Stimulated activated CD4-positive, alpha-beta T cell treated with anti-CD3 and anti-CD28 coated beads, Interleukin-1b, Interleukin-23, amount 100 ng/mL, for 48 hours (primary cell): ENCODE results near the gene ARMH3.
"Not testable (repeated sequence)": the region's sequence is repeated elsewhere in the genome, so short reads cannot be mapped to it uniquely, and the experiment has no call there.

Source experiments
- DNase-seq: peaks from one replicate; pipeline ENCODE4 v3.0.0-alpha.2; 2020

The ARMH3 gene

GRCh38 chr10:102045292-102045691 is 10.7 kb downstream of the ARMH3 start:
- DNase-seq = no peak

GRCh38 chr10:102040305-102041050 is 15.5 kb downstream of the ARMH3 start:
- no peak for DNase-seq

GRCh38 chr10:102038410-102038809 is 17.6 kb downstream of the ARMH3 start:
- no peak for DNase-seq

- not testable (repeated sequence) for DNase-seq
These were observed 20.2 kb downstream of the ARMH3 start for GRCh38 chr10:102035807-102036206.

- DNase-seq = no peak
These were observed 22.2 kb downstream of the ARMH3 start for GRCh38 chr10:102033787-102034186.

GRCh38 chr10:102027261-102027660 is 28.7 kb downstream of the ARMH3 start:
- DNase-seq = no peak

GRCh38 chr10:102024799-102025198 is 31.2 kb downstream of the ARMH3 start:
- no peak for DNase-seq

- DNase-seq = no peak
These were observed 35.0 kb downstream of the ARMH3 start for GRCh38 chr10:102020938-102021337.

- no peak for DNase-seq
These were observed 38.7 kb downstream of the ARMH3 start for GRCh38 chr10:102017295-102017694.

GRCh38 chr10:102016416-102016815 is 39.6 kb downstream of the ARMH3 start:
- no peak for DNase-seq

- DNase-seq = no peak
These were observed 45.0 kb downstream of the ARMH3 start for GRCh38 chr10:102010961-102011360.

GRCh38 chr10:102009801-102010425 is 46.1 kb downstream of the ARMH3 start:
- peak; percentile 13 for DNase-seq

GRCh38 chr10:102007796-102008195 is 48.2 kb downstream of the ARMH3 start:
- DNase-seq = no peak

- DNase-seq = not testable (repeated sequence)
These were observed 48.9 kb downstream of the ARMH3 start for GRCh38 chr10:102007031-102007430.

- DNase-seq = no peak
These were observed 51.6 kb downstream of the ARMH3 start for GRCh38 chr10:102004376-102004775.

- DNase-seq = no peak
These were observed 52.4 kb downstream of the ARMH3 start for GRCh38 chr10:102003541-102003940.

GRCh38 chr10:102001435-102002068 is 54.4 kb downstream of the ARMH3 start:
- no peak for DNase-seq

GRCh38 chr10:101997803-101998202 is 58.2 kb downstream of the ARMH3 start:
- no peak for DNase-seq

GRCh38 chr10:101995451-101996063 is 60.4 kb downstream of the ARMH3 start:
- DNase-seq = no peak

- DNase-seq = no peak
These were observed 62.2 kb downstream of the ARMH3 start for GRCh38 chr10:101993651-101994200.

- DNase-seq = no peak
These were observed 62.8 kb downstream of the ARMH3 start for GRCh38 chr10:101993221-101993620.

- DNase-seq = no peak
These were observed 68.8 kb downstream of the ARMH3 start for GRCh38 chr10:101987136-101987535.

GRCh38 chr10:101986624-101986971 is 69.4 kb downstream of the ARMH3 start:
- DNase-seq = no peak
